Measurements from ENCODE around the gene IL15RA. TPM values are rescaled to one million over a fixed set of nuclear protein-coding genes. Genes with fewer than 3 reads are reported as not detected.
A peak's percentile ranks its signal among the peaks of the same experiment; 100 is the strongest.

Gene IL15RA
- total RNA-seq, 1 donor from 2014 or later = 0.40 TPM

GRCh38 chr10:5989756-5990155 is 12.4 kb upstream of the IL15RA start:
- DNase-seq (ENCODE audit: extremely low spot score, unreplicated experiment) = no peak
- TF ChIP-seq, protein P1, sequence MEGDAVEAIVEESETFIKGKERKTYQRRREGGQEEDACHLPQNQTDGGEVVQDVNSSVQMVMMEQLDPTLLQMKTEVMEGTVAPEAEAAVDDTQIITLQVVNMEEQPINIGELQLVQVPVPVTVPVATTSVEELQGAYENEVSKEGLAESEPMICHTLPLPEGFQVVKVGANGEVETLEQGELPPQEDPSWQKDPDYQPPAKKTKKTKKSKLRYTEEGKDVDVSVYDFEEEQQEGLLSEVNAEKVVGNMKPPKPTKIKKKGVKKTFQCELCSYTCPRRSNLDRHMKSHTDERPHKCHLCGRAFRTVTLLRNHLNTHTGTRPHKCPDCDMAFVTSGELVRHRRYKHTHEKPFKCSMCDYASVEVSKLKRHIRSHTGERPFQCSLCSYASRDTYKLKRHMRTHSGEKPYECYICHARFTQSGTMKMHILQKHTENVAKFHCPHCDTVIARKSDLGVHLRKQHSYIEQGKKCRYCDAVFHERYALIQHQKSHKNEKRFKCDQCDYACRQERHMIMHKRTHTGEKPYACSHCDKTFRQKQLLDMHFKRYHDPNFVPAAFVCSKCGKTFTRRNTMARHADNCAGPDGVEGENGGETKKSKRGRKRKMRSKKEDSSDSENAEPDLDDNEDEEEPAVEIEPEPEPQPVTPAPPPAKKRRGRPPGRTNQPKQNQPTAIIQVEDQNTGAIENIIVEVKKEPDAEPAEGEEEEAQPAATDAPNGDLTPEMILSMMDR (IDR thresholded peaks at IDR 0.05) = no peak
- peaks cover 4% of the 10 kb centered on the region for H3K36me3 Mint-ChIP-seq (ENCODE audit: unreplicated experiment)
- no peaks in the 10 kb centered on the region for H3K4me1 Mint-ChIP-seq (ENCODE audit: unreplicated experiment)
- no peak overlapping the region for H3K4me3 Mint-ChIP-seq (ENCODE audit: unreplicated experiment)
- H3K9me3 Mint-ChIP-seq (ENCODE audit: unreplicated experiment) = peaks cover 27% of the 10 kb centered on the region
- H3K27me3 Mint-ChIP-seq (ENCODE audit: unreplicated experiment) = peaks cover 55% of the 10 kb centered on the region
- no peak overlapping the region for H3K27ac Mint-ChIP-seq (ENCODE audit: unreplicated experiment)

GRCh38 chr10:5988336-5988920 is 11.1 kb upstream of the IL15RA start:
- H3K4me3 Mint-ChIP-seq (ENCODE audit: unreplicated experiment) = no peak overlapping the region
- no peaks in the 10 kb centered on the region for H3K36me3 Mint-ChIP-seq (ENCODE audit: unreplicated experiment)
- peaks cover 16% of the 10 kb centered on the region for H3K9me3 Mint-ChIP-seq (ENCODE audit: unreplicated experiment)

DNA sequence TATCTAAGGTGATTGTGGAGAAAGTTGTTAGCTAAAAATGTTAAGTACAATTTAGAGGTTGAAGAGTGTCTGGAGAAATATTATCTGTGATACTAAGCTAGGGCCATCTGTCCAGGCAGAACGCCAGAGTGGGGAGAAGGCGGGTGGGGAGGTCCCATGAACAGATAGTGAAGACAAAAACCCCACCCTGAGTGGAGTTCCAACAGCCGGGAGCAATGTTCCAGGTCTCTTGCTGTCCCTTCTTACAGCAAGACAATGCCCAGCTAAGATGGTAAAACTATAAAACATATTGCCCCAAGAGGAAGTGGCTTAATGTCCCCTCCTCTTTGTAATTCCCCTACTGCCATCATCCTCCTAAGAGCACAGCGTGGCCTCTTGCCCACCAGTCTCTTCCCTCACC is 10.4 kb upstream of the IL15RA start:
- Mint-ChIP-seq H3K4me3 (ENCODE audit: unreplicated experiment) (no peak overlapping the region), H3K4me1 (ENCODE audit: unreplicated experiment) (no peaks in the 10 kb centered on the region), H3K36me3 (ENCODE audit: unreplicated experiment) (no peaks in the 10 kb centered on the region), H3K27me3 (ENCODE audit: unreplicated experiment) (peaks cover 62% of the 10 kb centered on the region), H3K9me3 (ENCODE audit: unreplicated experiment) (peaks cover 13% of the 10 kb centered on the region), H3K27ac (ENCODE audit: unreplicated experiment) (no peak overlapping the region)
- DNase-seq (ENCODE audit: extremely low spot score, unreplicated experiment) = peak; percentile 34
- TF ChIP-seq, protein P1 (IDR thresholded peaks at IDR 0.05) = no peak

More at GRCh38 chr10:5988336-5988920, 11.1 kb upstream of the IL15RA start:
- Mint-ChIP-seq H3K4me1 (ENCODE audit: unreplicated experiment) (no peaks in the 10 kb centered on the region), H3K27ac (ENCODE audit: unreplicated experiment) (no peak overlapping the region), H3K27me3 (ENCODE audit: unreplicated experiment) (peaks cover 57% of the 10 kb centered on the region)
- TF ChIP-seq, protein P1 (IDR thresholded peaks at IDR 0.05) = no peak
- peak; percentile 32 for DNase-seq (ENCODE audit: extremely low spot score, unreplicated experiment)

GRCh38 chr10:5985029-5985428 is 7.7 kb upstream of the IL15RA start:
- Mint-ChIP-seq H3K27ac (ENCODE audit: unreplicated experiment) (no peak overlapping the region), H3K27me3 (ENCODE audit: unreplicated experiment) (peaks cover 68% of the 10 kb centered on the region), H3K4me1 (ENCODE audit: unreplicated experiment) (no peaks in the 10 kb centered on the region), H3K36me3 (ENCODE audit: unreplicated experiment) (no peaks in the 10 kb centered on the region), H3K9me3 (ENCODE audit: unreplicated experiment) (no peaks in the 10 kb centered on the region), H3K4me3 (ENCODE audit: unreplicated experiment) (no peak overlapping the region)
- peak; percentile 59 for DNase-seq (ENCODE audit: extremely low spot score, unreplicated experiment)
- TF ChIP-seq, protein P1 (IDR thresholded peaks at IDR 0.05) = no peak

GRCh38 chr10:5983774-5984173 is 6.4 kb upstream of the IL15RA start:
- no peak overlapping the region for H3K4me3 Mint-ChIP-seq (ENCODE audit: unreplicated experiment)
- peaks cover 71% of the 10 kb centered on the region for H3K27me3 Mint-ChIP-seq (ENCODE audit: unreplicated experiment)
- TF ChIP-seq, protein P1 (IDR thresholded peaks at IDR 0.05) = no peak
- peak; percentile 65 for DNase-seq (ENCODE audit: extremely low spot score, unreplicated experiment)
- H3K36me3 Mint-ChIP-seq (ENCODE audit: unreplicated experiment) = no peaks in the 10 kb centered on the region
- no peak overlapping the region for H3K27ac Mint-ChIP-seq (ENCODE audit: unreplicated experiment)
- no peaks in the 10 kb centered on the region for H3K9me3 Mint-ChIP-seq (ENCODE audit: unreplicated experiment)
- no peaks in the 10 kb centered on the region for H3K4me1 Mint-ChIP-seq (ENCODE audit: unreplicated experiment)
